ENCODE results near the gene METTL14.

The METTL14 gene

GRCh38 chr4:118762730-118763477 is 77.7 kb downstream of the METTL14 start:
- H3K4me3 ChIP-seq (ENCODE audit: low read depth, low read length) = no peak overlapping the region
- no peaks in the 10 kb centered on the region for H3K4me1 ChIP-seq
- TF ChIP-seq CTCF (IDR thresholded peaks at IDR 0.05) = no peak
- no peak overlapping the region for H2AFZ ChIP-seq
- peak overlapping the region; percentile 16 for H3K27ac ChIP-seq
- H3K36me3 ChIP-seq (ENCODE audit: control insufficient read depth, insufficient read depth, low read length) = no peaks in the 10 kb centered on the region
- no peaks in the 10 kb centered on the region for H3K79me2 ChIP-seq
- no peak overlapping the region for H3K9ac ChIP-seq
- no peaks in the 10 kb centered on the region for H3K9me3 ChIP-seq (ENCODE audit: control insufficient read depth, low read length)
- H3K27me3 ChIP-seq (ENCODE audit: control insufficient read depth, insufficient read depth, low read length) = no peaks in the 10 kb centered on the region
- no peak overlapping the region for H3K4me2 ChIP-seq (ENCODE audit: low read length)

All from parathyroid adenoma (tissue), 2 donors.